ENCODE measurements around the gene MPRIP.

MPRIP gene

DNA sequence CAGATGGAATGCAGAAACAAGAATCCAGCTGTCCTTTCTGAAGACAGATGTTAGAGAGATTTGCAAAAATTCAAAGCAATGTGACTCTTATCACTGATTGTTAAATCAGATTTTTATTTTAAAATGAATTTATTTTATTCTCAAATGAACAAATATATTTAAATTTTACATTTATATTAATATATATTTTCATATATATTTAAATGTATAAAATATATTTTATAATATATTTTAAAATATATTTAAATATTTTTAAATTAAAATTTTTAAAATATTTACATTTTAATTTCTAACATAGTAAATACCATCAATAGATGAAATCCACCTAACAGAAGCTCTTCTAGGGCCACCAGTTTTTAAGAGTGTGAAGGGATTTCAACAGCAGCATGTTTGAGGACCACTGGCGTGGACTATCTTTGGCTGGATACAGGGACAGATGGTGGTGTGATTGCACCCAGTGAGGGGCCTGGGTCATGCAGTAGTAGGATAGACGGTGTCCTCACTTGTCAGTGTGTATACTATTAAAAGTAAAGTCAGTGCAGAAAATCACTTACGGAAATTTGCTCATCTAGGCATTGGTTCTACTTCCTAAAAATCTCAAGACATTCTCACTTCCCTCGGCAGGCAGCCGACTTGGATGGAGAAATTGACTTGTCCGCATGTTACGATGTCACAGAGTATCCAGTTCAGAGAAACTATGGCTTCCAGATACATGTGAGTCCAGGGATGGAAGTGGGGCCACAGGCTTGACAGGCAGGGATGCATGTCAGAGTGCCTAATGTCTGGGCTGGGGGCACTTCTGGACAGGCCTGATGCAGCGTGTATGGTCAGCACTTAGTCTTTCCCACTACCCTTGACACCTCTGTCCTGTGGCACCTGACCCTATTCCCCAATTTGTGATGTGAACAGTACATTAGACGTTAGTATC is 107.5 kb downstream of the MPRIP start:
- H3K27me3 ChIP-seq (replicated peaks), result no peaks in the 10 kb centered on the region
- in situ Hi-C loops (cut with HindIII; ENCODE audit: low pct_ligation_motif_present, low sequenced_read_pairs), result no loop called here
- DNase-seq, result no peak
- TF ChIP-seq, protein P1, sequence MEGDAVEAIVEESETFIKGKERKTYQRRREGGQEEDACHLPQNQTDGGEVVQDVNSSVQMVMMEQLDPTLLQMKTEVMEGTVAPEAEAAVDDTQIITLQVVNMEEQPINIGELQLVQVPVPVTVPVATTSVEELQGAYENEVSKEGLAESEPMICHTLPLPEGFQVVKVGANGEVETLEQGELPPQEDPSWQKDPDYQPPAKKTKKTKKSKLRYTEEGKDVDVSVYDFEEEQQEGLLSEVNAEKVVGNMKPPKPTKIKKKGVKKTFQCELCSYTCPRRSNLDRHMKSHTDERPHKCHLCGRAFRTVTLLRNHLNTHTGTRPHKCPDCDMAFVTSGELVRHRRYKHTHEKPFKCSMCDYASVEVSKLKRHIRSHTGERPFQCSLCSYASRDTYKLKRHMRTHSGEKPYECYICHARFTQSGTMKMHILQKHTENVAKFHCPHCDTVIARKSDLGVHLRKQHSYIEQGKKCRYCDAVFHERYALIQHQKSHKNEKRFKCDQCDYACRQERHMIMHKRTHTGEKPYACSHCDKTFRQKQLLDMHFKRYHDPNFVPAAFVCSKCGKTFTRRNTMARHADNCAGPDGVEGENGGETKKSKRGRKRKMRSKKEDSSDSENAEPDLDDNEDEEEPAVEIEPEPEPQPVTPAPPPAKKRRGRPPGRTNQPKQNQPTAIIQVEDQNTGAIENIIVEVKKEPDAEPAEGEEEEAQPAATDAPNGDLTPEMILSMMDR (IDR thresholded peaks at IDR 0.05; ENCODE audit: low read depth, low read length, missing control alignments), result no peak
- no peak overlapping the region for H3K27ac ChIP-seq
- peaks cover 74% of the 10 kb centered on the region for H3K36me3 ChIP-seq (replicated peaks)
- H3K4me3 ChIP-seq (ENCODE audit: low read depth, low read length), result no peak overlapping the region

DNA sequence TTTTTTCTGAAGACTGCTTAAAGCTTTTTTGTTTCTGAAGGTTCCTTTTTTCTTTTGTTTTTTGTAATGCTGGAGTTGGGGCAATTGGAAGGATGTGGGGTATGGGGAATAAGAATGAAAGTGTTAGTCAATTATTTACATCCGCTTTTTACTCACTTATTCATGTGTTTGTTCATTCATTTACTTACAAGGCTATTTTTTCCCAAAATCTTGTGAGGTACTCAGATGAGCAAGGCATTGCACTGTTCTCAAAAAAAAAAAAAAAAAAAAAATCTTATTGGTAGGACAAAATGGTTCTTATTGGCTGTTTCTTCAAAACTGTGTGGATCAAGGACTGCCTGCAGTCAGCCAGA is 108.2 kb downstream of the MPRIP start:
- no peak for DNase-seq
- Histone ChIP-seq H3K27me3 (replicated peaks) (no peaks in the 10 kb centered on the region), H3K4me3 (ENCODE audit: low read depth, low read length) (no peak overlapping the region), H3K36me3 (replicated peaks) (peaks cover 73% of the 10 kb centered on the region), H3K27ac (no peak overlapping the region)
- in situ Hi-C loops (cut with HindIII; ENCODE audit: low pct_ligation_motif_present, low sequenced_read_pairs), result no loop called here
- TF ChIP-seq, protein P1 (IDR thresholded peaks at IDR 0.05; ENCODE audit: low read depth, low read length, missing control alignments), result no peak

DNA sequence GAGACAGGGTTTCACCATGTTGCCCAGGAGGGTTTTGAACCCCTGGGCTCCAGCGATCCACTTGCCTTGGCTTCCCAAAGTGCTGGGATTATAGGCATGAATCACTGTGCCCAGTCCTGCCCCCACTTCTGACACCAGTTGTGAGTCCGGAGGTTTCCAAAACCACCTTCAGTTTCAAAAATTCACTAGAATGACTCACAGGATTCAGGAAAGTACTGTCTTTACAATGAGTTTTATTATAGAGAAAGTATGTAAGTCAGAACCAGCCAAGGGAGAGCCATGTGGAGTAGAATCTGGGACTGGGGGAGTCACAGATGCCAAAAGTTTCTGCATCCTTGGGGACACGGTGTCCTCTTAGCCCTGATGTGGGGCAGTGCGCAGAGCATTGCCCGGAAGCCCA is 108.8 kb downstream of the MPRIP start:
- no peaks in the 10 kb centered on the region for H3K27me3 ChIP-seq (replicated peaks)
- TF ChIP-seq, protein P1 (IDR thresholded peaks at IDR 0.05; ENCODE audit: low read depth, low read length, missing control alignments), result no peak
- no peak overlapping the region for H3K4me3 ChIP-seq (ENCODE audit: low read depth, low read length)
- peaks cover 73% of the 10 kb centered on the region for H3K36me3 ChIP-seq (replicated peaks)
- peak; percentile 77 for DNase-seq
- peak overlapping the region; percentile 61 for H3K27ac ChIP-seq
- in situ Hi-C loops (cut with HindIII; ENCODE audit: low pct_ligation_motif_present, low sequenced_read_pairs), result no loop called here

DNA sequence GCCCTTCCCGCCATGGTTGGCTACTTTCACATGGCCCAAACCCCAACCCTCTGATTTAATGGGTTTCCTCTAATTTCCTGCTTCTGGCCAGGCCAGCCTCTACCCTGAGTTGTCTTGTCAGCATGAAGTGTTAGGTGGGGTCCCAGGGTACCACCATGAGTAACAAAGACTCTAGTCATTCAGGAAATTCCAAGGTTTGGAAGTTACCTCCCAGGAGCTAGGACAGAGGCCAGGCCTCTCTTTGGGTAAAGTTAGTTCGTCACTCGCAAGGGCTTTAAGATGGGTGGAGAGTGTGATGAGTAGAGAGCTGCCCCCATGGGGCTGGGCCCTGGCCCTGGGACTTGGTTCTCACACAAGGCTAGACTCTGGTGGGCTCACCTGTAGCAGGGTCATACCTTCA is 109.3 kb downstream of the MPRIP start:
- peak overlapping the region; percentile 61 for H3K27ac ChIP-seq
- H3K27me3 ChIP-seq (replicated peaks), result no peaks in the 10 kb centered on the region
- TF ChIP-seq, protein P1 (IDR thresholded peaks at IDR 0.05; ENCODE audit: low read depth, low read length, missing control alignments), result no peak
- peaks cover 71% of the 10 kb centered on the region for H3K36me3 ChIP-seq (replicated peaks)
- H3K4me3 ChIP-seq (ENCODE audit: low read depth, low read length), result no peak overlapping the region
- peak; percentile 15 for DNase-seq
- in situ Hi-C loops (cut with HindIII; ENCODE audit: low pct_ligation_motif_present, low sequenced_read_pairs), result no loop called here

DNA sequence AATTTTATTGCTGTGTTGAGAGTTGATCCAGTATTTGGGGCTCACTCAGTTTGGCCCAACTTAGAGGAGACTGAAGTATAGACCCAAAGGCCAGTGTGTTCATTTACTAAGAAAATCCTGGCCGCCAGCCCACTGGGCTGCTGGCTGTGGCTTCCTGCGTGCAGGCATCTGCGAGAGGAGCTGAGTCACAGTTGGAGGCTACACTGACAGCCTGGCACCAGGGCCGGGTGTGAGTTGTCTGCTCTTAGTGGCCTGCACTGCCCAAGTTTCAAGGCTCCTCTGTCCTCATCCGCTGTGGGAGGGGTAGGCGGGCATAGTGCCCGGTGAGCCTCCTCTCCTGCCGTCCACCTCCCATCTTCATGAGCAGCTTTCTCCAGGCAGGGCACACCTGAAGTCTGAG is 109.7 kb downstream of the MPRIP start:
- peak; percentile 92 for DNase-seq
- Histone ChIP-seq H3K27me3 (replicated peaks) (no peaks in the 10 kb centered on the region), H3K36me3 (replicated peaks) (peaks cover 71% of the 10 kb centered on the region), H3K4me3 (ENCODE audit: low read depth, low read length) (no peak overlapping the region), H3K27ac (peak overlapping the region; percentile 61)
- in situ Hi-C loops (cut with HindIII; ENCODE audit: low pct_ligation_motif_present, low sequenced_read_pairs), result no loop called here
- TF ChIP-seq, protein P1 (IDR thresholded peaks at IDR 0.05; ENCODE audit: low read depth, low read length, missing control alignments), result no peak
